Esophagus muscularis mucosa (tissue), 4 donors: ENCODE data around the gene RHBDF2. TPM values are rescaled to one million over a fixed set of nuclear protein-coding genes. Genes with fewer than 3 reads are reported as not detected.

ENCODE experiments used
- DNase-seq: peaks from one replicate; pipeline ENCODE4 v3.0.0-alpha.2; 2017; ENCODE audit errors: extremely low spot score
- H3K27ac ChIP-seq, 4 donors: fragments of 200-600 bp; sonication (generic); replicated peaks in 1 of 4; 1 replicate in 3 of 4; 2 replicates in 1 of 4; pipeline ENCODE4 v1.5.1; 2016 to 2019; ENCODE audit warnings: mild to moderate bottlenecking in 1 of 4
- H3K27me3 ChIP-seq, 4 donors: fragments of 200-600 bp; sonication (generic); one replicate each; pipeline versions ENCODE4 v1.5.1 to v1.6.0; 2016 to 2019
- H3K36me3 ChIP-seq, 4 donors: fragments of 200-600 bp; sonication (generic); one replicate each; pipeline ENCODE4 v1.5.1; 2016 to 2019
- H3K4me1 ChIP-seq, 4 donors: fragments of 200-600 bp; sonication (generic); one replicate each; pipeline ENCODE4 v1.5.1; 2016 to 2019
- H3K4me3 ChIP-seq, 4 donors: fragments of 200-600 bp; sonication (generic); 1 replicate in 2 of 4; 2 replicates in 2 of 4; pipeline ENCODE4 v1.5.1; 2016 to 2019; ENCODE audit warnings: mild to moderate bottlenecking in 4 of 4, moderate library complexity in 1 of 4
- H3K9me3 ChIP-seq, 4 donors: fragments of 200-600 bp; sonication (generic); 1 replicate in 3 of 4; 2 replicates in 1 of 4; pipeline ENCODE4 v1.5.1; 2016 to 2019
- EP300 ChIP-seq: sonication (generic); formaldehyde crosslinking; IDR thresholded peaks from one replicate; pipeline ENCODE4 v1.6.1; 2017; ENCODE audit warnings: antibody characterized with exemption
- POLR2A ChIP-seq: fragments of 450-650 bp; IDR thresholded peaks from one replicate; pipeline ENCODE4 v1.6.1; 2017; ENCODE audit warnings: antibody characterized with exemption, moderate library complexity, mild to moderate bottlenecking, low read depth
- POLR2AphosphoS5 ChIP-seq, 2 donors: sonication (generic); formaldehyde crosslinking; IDR thresholded peaks; one replicate each; pipeline ENCODE4 v1.6.1; 2017; ENCODE audit warnings: antibody characterized with exemption in 2 of 2
- WGBS: methylation state at CpG from one replicate; pipeline ENCODE4 v1.1.5; 2018; 5-methylcytosine and 5-hydroxymethylcytosine counted together
- intact Hi-C: fragments of 100-400 bp; cut with DNase I; formaldehyde crosslinking; loops from one replicate; pipeline ENCODE4 v1.15.1; 2023
- total RNA-seq, 4 donors: library from RNA; depleted of rRNA; stranded (reverse); fragments of >200 nt; gene quantifications; one replicate each; pipeline versions ENCODE4 v1.1.0 to v1.2.1, GENCODE V29; 2016
- TF ChIP-seq, protein P1 (sequence below), 3 experiments: fragments of 200-600 bp in 2 of 3; fragments of 450-650 bp in 1 of 3; sonication (generic) in 2 of 3; IDR thresholded peaks; one replicate each; pipeline ENCODE4 v1.5.1; 2017 to 2019; ENCODE audit warnings: antibody characterized with exemption in 3 of 3, mild to moderate bottlenecking in 2 of 3, moderate library complexity in 1 of 3

The RHBDF2 gene
- total RNA-seq, 4 donors from 2014 or later, result 12.9 to 22.5 (median 15.4) TPM

DNA sequence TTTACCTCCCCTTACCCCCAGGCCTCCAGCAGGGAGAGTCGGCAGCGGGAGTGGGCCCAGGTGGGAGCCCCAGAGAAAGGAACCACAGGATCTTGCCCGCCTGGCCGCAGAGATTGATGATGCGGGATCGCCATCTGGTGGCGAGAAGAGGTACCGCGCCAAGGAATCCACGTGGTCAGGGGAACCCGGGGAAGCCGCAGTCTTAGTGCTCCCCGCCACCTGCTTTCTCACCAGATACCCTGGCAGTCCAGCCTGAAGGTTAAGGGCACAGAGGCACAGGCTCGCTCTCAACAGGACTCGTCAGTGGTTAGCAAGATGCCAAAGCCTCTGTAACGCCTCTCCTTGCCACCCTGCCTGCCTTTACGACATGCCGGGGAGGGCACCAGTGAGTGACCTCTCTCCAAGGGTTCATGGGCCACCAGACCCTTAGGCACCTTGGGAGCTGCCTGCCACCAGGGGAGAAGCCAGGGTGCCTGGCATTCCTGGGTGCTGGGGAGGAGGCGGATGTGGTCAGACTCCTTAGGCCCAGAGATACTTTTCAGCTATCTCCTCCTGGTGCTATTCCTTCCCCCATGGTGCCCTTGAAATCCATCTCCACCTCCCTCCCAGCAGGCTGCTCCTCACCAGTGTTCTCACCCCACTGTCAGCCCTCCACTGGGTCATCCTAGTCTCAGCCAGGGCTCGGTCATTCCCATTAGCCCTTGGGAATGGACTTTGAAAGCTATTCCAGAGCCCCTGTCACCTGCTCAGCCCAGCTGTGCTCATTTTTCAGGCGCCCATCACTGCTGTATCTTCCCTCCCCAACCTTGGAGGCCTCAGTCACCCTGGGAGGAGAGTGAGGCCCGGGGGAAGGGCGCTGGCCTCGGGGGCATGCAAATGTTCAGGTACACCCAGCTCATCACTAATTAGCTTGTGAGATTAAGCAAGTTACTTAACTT is 5.5 kb upstream of the RHBDF2 start:
- TF ChIP-seq, protein P1, sequence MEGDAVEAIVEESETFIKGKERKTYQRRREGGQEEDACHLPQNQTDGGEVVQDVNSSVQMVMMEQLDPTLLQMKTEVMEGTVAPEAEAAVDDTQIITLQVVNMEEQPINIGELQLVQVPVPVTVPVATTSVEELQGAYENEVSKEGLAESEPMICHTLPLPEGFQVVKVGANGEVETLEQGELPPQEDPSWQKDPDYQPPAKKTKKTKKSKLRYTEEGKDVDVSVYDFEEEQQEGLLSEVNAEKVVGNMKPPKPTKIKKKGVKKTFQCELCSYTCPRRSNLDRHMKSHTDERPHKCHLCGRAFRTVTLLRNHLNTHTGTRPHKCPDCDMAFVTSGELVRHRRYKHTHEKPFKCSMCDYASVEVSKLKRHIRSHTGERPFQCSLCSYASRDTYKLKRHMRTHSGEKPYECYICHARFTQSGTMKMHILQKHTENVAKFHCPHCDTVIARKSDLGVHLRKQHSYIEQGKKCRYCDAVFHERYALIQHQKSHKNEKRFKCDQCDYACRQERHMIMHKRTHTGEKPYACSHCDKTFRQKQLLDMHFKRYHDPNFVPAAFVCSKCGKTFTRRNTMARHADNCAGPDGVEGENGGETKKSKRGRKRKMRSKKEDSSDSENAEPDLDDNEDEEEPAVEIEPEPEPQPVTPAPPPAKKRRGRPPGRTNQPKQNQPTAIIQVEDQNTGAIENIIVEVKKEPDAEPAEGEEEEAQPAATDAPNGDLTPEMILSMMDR (IDR thresholded peaks at IDR 0.05), result peak in 2 of 3 experiments; percentile 95 to 96
- peak in 1 of 2 donors; percentile 50 for TF ChIP-seq POLR2AphosphoS5 (IDR thresholded peaks at IDR 0.05)
- TF ChIP-seq EP300, result no peak
- no peak for TF ChIP-seq POLR2A
- Histone ChIP-seq H3K27ac (no peak overlapping the region), H3K9me3 (no peaks in the 10 kb centered on the region), H3K27me3 (peaks cover 0 to 20% (median 0%) of the 10 kb centered on the region in 4 donors), H3K36me3 (no peaks in the 10 kb centered on the region), H3K4me3 (no peak overlapping the region), H3K4me1 (peaks cover 12 to 24% (median 14%) of the 10 kb centered on the region in 4 donors)
- intact Hi-C loops, result loop anchor here (1.0 to 10.0 kb wide), 3 partner anchors 40 to 202 kb away; partner anchors contain the start of gene QRICH2
- DNase-seq, result no peak
- WGBS, result 26% methylated on average over 23 of the region's 24 CpGs

DNA sequence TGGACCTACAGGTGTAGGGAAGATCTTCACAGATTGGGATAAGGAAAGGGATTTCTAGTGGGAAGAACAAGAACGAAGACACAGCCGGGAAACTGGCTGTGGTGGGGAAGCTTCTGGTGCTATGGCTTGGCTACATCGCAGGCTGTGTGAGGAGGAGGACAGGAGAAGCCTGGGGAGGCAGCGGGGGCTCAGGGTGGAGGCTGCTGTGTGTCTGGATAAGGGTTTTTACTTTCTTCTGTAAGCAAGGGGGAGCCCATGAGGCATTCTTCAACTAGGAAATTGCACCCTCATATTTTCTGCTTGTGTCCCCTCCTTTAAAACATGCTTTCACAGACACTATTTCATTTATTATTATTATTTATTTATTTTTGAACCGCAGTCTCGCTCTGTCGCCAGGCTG is 2.9 kb upstream of the RHBDF2 start:
- no peak for DNase-seq
- Histone ChIP-seq H3K4me1 (peaks cover 18 to 36% (median 35%) of the 10 kb centered on the region in 4 donors), H3K27me3 (peaks cover 0 to 20% (median 0%) of the 10 kb centered on the region in 4 donors), H3K9me3 (no peaks in the 10 kb centered on the region), H3K36me3 (no peaks in the 10 kb centered on the region), H3K4me3 (no peak overlapping the region), H3K27ac (no peak overlapping the region)
- intact Hi-C loops, result loop anchor here (10.0 kb wide), 1 partner anchor 199 kb away; the partner anchor contains the start of gene QRICH2
- 77% methylated on average over 7 of the region's 7 CpGs for WGBS
- TF ChIP-seq, protein P1 (IDR thresholded peaks at IDR 0.05), result no peak
- TF ChIP-seq EP300 (no peak), POLR2A (no peak), POLR2AphosphoS5 (IDR thresholded peaks at IDR 0.05) (no peak)

DNA sequence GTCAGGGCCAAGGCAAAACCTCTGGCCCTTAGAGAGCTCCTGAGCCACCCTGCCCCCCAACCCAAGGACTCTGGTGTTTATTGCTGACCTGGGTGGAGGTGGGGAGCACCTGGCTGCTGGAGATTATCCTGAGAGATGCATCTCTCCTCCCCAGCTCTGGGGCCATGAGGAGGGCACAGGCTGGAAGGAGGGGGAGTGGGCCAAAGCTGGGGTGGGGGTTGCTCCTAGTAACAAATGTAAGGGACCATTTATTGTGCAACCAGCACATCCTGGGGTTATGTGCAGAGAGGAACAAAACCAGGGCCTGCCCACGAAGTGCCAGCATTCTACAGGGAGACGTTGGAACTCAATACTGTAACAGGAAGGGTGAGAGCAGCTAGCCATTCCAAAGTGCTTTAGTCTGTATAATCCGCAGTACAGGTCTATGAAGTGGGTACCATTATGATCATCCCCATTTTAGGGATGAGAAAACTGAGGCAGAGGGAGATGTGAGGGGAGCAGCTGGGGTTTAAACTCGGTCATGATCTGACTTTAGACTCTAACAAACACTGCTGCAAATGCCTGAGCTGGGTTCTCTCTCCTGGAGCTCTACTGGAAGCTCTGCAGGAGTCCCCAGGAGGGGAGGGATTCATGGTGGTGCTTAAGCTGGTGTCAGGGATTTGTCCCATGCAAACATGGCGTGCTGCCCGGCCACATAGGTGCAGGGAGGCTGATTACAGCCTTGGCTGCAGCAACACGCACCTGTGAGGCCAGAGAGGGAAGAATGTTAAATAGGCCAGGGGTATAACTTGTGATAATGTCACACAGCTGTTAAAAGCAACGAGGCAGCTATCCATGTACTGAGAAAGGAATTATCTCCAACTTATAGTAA is 1.4 kb upstream of the RHBDF2 start:
- Histone ChIP-seq H3K36me3 (no peaks in the 10 kb centered on the region), H3K27me3 (peaks cover 0 to 15% (median 0%) of the 10 kb centered on the region in 4 donors), H3K27ac (peak overlapping the region in 1 of 4 donors; percentile 77), H3K9me3 (no peaks in the 10 kb centered on the region), H3K4me3 (no peak overlapping the region), H3K4me1 (peaks cover 34 to 52% (median 51%) of the 10 kb centered on the region in 4 donors)
- 81% methylated on average over 8 of the region's 8 CpGs for WGBS
- DNase-seq, result no peak
- TF ChIP-seq POLR2A, result no peak
- TF ChIP-seq, protein P1 (IDR thresholded peaks at IDR 0.05), result no peak
- TF ChIP-seq POLR2AphosphoS5 (IDR thresholded peaks at IDR 0.05), result no peak
- no peak for TF ChIP-seq EP300
- intact Hi-C loops, result loop anchor here (10.0 kb wide), 1 partner anchor 198 kb away; the partner anchor contains the start of gene QRICH2

DNA sequence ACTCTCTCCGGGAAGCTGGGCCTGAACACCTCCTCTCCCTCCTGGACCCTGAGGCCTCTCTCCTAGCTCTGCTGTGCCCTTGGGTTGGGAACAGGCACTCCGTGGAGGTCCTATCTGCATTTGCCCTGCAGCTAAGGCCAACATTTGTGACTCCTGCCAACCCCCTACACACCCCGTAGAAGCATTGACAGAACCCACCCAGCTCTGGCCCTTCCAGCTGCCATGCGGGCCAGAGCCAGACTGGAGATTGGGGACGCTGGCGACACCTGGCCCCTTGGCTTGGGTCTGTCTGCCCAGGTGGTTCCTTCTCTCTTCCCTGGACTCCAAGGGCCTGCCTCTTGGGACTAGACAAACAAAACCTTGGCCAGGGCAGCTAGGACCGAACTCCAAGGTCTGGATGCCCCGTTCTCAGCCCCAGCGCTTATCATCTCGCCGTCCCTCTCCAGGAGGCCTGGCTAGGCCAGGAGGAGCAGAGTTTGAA is 644 bp upstream of the RHBDF2 start:
- TF ChIP-seq, protein P1 (IDR thresholded peaks at IDR 0.05), result no peak
- TF ChIP-seq POLR2AphosphoS5 (IDR thresholded peaks at IDR 0.05) (no peak), POLR2A (no peak), EP300 (no peak)
- Histone ChIP-seq H3K36me3 (no peaks in the 10 kb centered on the region), H3K9me3 (no peaks in the 10 kb centered on the region), H3K4me1 (peaks cover 41 to 58% (median 55%) of the 10 kb centered on the region in 4 donors), H3K27me3 (peaks cover 0 to 8% (median 0%) of the 10 kb centered on the region in 4 donors), H3K27ac (peak overlapping the region; percentile 77 to 85 (median 82)), H3K4me3 (peak overlapping the region; percentile 65 to 88 (median 68))
- intact Hi-C loops, result loop anchor here (10.0 kb wide), 1 partner anchor 197 kb away; the partner anchor contains the start of gene QRICH2
- 72% methylated on average over 6 of the region's 11 CpGs for WGBS
- no peak for DNase-seq
